SK-N-MC (cell line): ENCODE measurements around the gene FHIT.

Experiments
- EZH2 ChIP-seq: fragments of 200-600 bp; sonication (generic); IDR thresholded peaks from one replicate; pipeline ENCODE4 v1.6.1; 2017; ENCODE audit warnings: antibody characterized with exemption
- FOXP2 ChIP-seq: optimal IDR thresholded peaks from 2 replicates; pipeline ENCODE3; 2011; ENCODE audit warnings: mild to moderate bottlenecking, moderate library complexity; ENCODE audit not compliant: insufficient read depth; ENCODE audit errors: extremely low read length, control extremely low read depth
- POLR2AphosphoS5 ChIP-seq: IDR thresholded peaks from 2 replicates; pipeline ENCODE4 v1.6.1; 2012; ENCODE audit warnings: mild to moderate bottlenecking, low read depth, low read length, borderline replicate concordance

DNA sequence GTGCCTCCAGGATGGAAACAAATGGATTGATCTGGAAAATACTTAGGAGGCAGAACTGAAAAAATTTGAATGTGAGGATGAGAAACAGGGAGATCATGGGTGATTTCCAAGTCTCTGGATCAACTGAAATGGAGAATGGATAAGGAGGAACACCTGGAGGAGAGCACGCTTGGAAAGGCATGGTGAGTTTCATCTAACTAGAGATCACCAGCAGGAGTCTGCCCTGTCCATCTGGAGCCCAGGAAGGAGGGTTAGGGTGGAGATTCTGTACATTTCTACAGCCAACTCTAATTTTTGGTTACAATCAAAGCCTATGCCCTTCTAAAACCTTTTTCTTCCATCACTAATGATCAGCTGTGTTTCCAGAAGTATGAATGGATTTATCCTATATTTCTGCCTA, 1205.6 kb downstream of the FHIT start:
- TF ChIP-seq EZH2 = no peak
- TF ChIP-seq POLR2AphosphoS5 = no peak
- no peak for TF ChIP-seq FOXP2
